Islet precursor cell (in vitro differentiated cells): ENCODE data around the gene SUMO4.

Source experiments
- DNase-seq: peaks from one replicate; pipeline ENCODE4 v3.0.0-alpha.2; 2018

SUMO4 gene

GRCh38 chr6:149433881-149434280 lies 33.8 kb downstream of the SUMO4 start:
- DNase-seq, result no peak

- no peak for DNase-seq
Measured at GRCh38 chr6:149435919-149436586, 36.0 kb downstream of the SUMO4 start.

GRCh38 chr6:149436647-149437046 lies 36.6 kb downstream of the SUMO4 start:
- no peak for DNase-seq

- DNase-seq, result no peak
Measured at GRCh38 chr6:149437212-149437611, 37.1 kb downstream of the SUMO4 start.

GRCh38 chr6:149438855-149439254 lies 38.8 kb downstream of the SUMO4 start:
- DNase-seq, result no peak

- DNase-seq, result no peak
Measured at GRCh38 chr6:149439626-149440025, 39.6 kb downstream of the SUMO4 start.

GRCh38 chr6:149440735-149441671 lies 40.9 kb downstream of the SUMO4 start:
- no peak for DNase-seq

- DNase-seq, result no peak
Measured at GRCh38 chr6:149441740-149442139, 41.7 kb downstream of the SUMO4 start.

GRCh38 chr6:149443411-149444181 lies 43.5 kb downstream of the SUMO4 start:
- no peak for DNase-seq

- DNase-seq, result peak; percentile 37
Measured at GRCh38 chr6:149444360-149445094, 44.5 kb downstream of the SUMO4 start.

GRCh38 chr6:149445095-149445466 lies 45.0 kb downstream of the SUMO4 start:
- DNase-seq, result no peak

GRCh38 chr6:149445573-149445972 lies 45.5 kb downstream of the SUMO4 start:
- no peak for DNase-seq

- no peak for DNase-seq
Measured at GRCh38 chr6:149446791-149447376, 46.8 kb downstream of the SUMO4 start.

- DNase-seq, result no peak
Measured at GRCh38 chr6:149448821-149449453, 48.9 kb downstream of the SUMO4 start.

GRCh38 chr6:149449831-149450678 lies 50.0 kb downstream of the SUMO4 start:
- DNase-seq, result no peak
